H7 (cell line): ENCODE results near the gene SLC35C1. TPM values are rescaled to one million over a fixed set of nuclear protein-coding genes. Genes with fewer than 3 reads are reported as not detected.

ENCODE experiments used
- DNase-seq: peaks from one replicate; pipeline ENCODE4 v3.0.0; 2012
- H3K27me3 ChIP-seq: 2 replicates; pipeline ENCODE4 v1.6.0; 2011; ENCODE audit warnings: mild to moderate bottlenecking, low read length; ENCODE audit not compliant: control insufficient read depth, insufficient read depth
- H3K36me3 ChIP-seq: replicated peaks from 2 replicates; pipeline ENCODE4 v1.5.1; 2011; ENCODE audit warnings: low read length; ENCODE audit not compliant: control insufficient read depth, insufficient read depth
- H3K4me3 ChIP-seq: 2 replicates; pipeline ENCODE4 v1.5.1; 2011; ENCODE audit warnings: low read depth, mild to moderate bottlenecking, control low read depth, low read length, moderate library complexity; ENCODE audit not compliant: insufficient read depth
- total RNA-seq: library from RNA; depleted of rRNA; stranded (reverse); fragments of >200 nt; shearing (Covaris generic); gene quantifications from 2 replicates; pipeline ENCODE4 v1.2.3, GENCODE V29; 2014

SLC35C1 gene
- total RNA-seq, 1 experiment from 2014 or later: 3.9 TPM

DNA sequence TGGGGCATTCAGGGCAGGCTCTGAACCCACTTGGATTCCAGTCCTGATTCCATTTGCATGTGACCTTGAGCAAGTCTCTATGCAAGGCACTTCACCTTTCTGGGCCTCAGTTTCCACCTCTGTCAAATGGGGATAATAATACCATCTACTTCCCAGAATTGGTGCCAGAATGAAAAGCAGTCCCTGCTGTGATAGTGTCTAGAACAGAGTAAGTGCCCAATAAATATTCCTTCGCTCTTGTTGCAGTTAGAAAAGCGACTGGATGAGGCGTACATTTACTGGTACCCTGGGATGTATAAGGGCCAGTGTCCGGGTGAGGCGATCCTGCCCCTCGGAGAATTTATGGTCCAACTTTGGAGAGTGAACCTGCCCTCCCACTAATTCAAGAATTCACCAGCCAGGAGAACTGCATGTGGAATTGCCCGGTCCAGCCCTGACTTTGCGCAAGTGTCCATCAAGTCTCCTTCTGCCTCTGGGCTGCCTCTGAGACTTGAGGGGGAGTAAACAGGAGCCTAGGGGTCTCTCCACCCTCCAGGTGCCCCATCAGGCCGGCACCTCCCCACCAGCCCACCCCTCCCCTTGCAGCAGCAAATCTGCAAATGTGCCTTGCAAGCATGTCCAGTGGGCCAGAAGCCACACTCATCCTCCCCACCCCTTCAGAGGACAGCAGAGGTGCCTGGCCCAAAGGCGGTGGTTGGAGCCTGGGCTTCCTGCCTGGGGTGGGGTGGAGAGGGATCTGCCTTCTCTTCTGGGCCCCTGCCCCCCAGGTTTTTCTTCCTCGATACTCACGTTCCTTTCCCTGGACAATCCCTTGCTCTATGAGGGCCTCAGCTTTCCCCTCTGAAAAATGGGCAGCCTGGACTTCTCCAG is 30.9 kb upstream of the SLC35C1 start:
- Histone ChIP-seq H3K27me3 (peaks cover 6% of the 10 kb centered on the region), H3K36me3 (no peaks in the 10 kb centered on the region), H3K4me3 (no peak overlapping the region)
- DNase-seq: no peak

DNA sequence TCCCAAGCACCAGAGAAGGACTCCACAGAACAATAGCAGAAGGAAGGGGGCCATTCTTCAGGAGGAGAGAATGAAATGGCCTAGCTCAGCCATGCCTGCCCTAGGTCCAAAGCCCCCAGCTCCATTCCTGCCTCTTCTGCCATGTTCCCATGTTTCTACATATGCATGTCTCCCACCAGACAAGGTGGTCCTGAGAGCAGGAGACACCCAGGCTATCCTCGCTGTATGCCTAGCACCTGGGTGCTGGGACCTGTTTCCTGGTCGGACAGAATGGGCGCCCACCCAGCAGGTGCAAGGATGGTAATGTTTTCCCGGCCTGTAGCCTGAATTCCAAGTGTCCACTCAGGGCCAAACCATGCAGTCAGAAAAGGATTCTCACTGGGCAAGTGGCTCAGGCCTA is 30.2 kb upstream of the SLC35C1 start:
- DNase-seq: no peak
- H3K4me3 ChIP-seq: no peak overlapping the region
- H3K36me3 ChIP-seq: no peaks in the 10 kb centered on the region
- H3K27me3 ChIP-seq: peaks cover 6% of the 10 kb centered on the region

DNA sequence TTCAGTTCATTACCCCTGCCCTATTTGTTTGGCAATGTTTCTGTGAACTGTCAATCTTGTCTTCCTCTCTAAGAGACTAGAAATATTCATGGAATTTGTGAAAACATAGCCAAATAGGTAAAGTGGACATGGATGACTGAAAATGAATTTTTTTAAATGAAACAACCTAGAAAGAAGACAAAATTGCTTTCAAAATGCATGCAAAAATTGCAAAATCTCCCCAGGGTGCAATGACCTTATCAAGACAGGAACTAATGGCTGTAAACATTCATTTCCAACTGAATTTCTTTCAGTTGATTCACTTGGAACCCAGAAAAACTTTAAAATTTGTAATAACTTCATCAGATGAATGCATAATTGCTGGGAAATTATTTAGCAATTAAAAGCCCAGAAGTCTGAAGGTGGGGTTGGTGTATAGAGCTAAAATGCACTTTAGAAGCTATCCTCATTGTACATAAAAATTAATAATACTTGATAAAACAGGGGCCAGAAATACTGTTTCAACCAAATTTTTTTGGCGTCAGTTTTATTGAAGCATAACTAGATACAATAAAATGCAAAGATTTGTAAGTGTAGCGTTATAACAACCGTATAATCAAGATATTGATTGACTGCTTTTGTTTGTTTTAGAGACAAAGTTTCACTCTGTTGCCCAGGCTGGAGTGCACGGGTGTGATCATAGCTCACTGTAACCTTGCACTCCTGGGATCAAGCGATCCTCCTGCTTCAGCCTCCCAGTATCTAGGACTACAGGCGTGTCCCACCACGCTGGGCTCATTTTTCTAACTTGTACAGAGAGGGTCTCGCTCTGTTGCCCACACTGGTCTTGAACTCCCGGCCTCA is 27.6 kb upstream of the SLC35C1 start:
- no peak for DNase-seq
- Histone ChIP-seq H3K36me3 (no peaks in the 10 kb centered on the region), H3K4me3 (no peak overlapping the region), H3K27me3 (no peaks in the 10 kb centered on the region)

DNA sequence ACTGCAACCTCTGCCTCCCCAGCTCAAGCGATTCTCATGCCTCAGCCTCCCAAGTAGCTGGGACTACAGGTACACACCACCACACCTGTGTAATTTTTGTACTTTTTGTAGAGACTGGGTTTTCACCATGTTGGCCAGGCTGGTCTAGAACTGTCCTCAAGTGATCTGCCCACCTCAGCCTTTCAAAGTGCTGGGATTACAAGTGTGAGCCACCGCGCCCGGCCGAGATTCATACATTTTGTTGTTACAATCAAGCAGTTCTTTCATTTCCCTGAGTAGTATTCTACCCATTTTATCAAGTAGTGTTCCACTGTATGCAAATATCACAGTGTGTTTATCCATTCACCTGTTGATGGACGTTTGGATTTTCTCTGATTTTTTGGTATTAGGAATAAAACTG is 26.6 kb upstream of the SLC35C1 start:
- no peak overlapping the region for H3K4me3 ChIP-seq
- no peaks in the 10 kb centered on the region for H3K27me3 ChIP-seq
- no peak for DNase-seq
- no peaks in the 10 kb centered on the region for H3K36me3 ChIP-seq

DNA sequence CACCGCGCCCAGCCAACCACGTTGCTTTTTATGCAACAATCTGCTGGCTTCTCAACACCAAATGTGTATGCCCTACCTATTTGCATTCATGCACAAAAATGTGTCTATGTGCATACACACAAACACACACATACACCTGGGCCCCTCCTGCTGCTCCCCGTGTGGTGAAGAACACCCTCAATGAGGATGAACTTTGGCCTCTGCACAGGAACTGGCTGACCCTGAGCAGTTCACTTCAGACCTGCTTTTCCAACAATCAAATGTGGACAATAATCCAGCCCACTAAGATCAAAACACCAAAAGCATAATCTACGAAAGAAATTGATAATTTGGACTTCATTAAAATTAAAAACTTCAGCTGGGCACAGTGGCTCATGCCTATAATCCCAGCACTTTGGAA is 25.3 kb upstream of the SLC35C1 start:
- H3K36me3 ChIP-seq: no peaks in the 10 kb centered on the region

DNA sequence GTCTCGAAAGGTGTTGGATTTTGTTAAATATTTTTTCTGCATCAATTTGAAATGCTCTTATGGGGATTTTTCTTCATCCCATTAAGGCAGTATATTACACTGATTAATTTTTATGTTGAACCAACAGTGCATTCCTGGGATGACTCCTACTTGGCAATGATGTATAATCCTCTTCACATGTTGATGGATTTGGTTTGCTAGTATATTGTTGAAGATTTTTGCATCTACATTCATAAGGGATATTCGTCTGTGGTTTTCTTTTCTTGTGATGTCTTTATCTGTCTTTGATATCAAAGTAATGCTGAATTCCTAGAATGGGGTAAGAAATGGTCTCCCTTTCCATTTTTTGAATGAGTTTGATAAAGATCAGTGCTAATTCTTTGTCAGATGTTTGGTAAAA is 18.7 kb upstream of the SLC35C1 start:
- Histone ChIP-seq H3K36me3 (no peaks in the 10 kb centered on the region), H3K4me3 (no peak overlapping the region), H3K27me3 (no peaks in the 10 kb centered on the region)
- DNase-seq: no peak

More for the DNA sequence above, 25.3 kb upstream of the SLC35C1 start:
- H3K4me3 ChIP-seq: no peak overlapping the region
- DNase-seq: no peak
- H3K27me3 ChIP-seq: no peaks in the 10 kb centered on the region

DNA sequence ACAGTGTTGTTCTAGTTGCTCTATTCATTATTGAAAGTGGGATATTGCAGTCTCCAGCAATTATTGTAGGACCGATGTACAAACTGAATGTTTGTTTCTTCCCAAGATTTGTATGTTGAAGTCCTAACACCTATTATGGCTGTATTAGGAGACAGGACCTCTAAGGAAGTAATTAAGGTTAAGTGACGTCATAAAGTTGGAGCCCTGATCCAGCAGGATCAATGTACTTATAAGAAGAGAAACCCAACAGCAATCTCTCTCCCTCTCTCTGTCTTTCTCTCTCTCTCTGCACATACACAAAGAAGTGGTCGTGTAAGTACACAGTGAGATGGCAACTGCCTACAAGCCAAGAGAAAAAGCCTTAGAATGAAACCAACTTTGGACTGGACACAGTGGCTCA is 16.1 kb upstream of the SLC35C1 start:
- no peaks in the 10 kb centered on the region for H3K36me3 ChIP-seq

DNA sequence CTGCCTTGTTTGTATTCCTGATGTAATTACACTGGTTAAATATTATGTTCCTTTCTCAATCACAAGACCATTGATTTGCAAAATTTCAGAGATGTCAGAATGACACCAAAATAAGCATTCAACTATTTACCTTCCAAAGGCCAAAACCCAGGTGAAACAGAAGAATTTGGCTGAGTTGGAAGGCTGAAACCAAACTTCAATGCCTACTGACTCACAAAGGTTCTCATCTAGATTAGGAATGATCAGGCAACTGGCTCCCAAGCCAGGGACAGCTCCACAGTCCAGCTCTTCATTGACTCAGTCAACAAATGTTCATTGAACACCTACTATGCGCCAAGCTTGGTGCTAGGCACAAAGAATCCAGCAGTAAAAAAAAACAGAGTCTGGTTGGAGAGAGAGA is 13.4 kb upstream of the SLC35C1 start:
- Histone ChIP-seq H3K27me3 (no peaks in the 10 kb centered on the region), H3K36me3 (no peaks in the 10 kb centered on the region), H3K4me3 (no peak overlapping the region)
- no peak for DNase-seq

More for the DNA sequence above, 16.1 kb upstream of the SLC35C1 start:
- Histone ChIP-seq H3K27me3 (no peaks in the 10 kb centered on the region), H3K4me3 (no peak overlapping the region)
- DNase-seq: no peak

DNA sequence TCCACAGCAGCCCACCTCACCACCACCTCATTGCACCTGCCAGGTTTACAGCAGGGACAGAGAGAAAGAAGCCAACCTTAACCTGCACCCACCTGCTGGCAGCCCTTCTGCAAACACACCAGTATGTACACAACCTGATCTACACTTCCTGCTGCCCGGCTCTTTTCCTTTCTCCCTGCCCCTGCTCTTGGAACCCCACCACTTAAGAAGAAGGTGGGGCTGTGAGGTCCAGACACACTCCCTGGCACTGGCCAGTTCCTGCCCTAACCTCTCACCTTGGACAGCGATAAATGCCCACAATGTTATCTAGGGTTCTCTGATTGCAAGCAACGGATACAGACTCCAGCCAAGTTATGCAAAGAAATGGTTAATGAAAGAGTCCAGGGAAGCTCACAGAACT is 10.8 kb upstream of the SLC35C1 start:
- Histone ChIP-seq H3K36me3 (no peaks in the 10 kb centered on the region), H3K4me3 (no peak overlapping the region), H3K27me3 (no peaks in the 10 kb centered on the region)
- no peak for DNase-seq

DNA sequence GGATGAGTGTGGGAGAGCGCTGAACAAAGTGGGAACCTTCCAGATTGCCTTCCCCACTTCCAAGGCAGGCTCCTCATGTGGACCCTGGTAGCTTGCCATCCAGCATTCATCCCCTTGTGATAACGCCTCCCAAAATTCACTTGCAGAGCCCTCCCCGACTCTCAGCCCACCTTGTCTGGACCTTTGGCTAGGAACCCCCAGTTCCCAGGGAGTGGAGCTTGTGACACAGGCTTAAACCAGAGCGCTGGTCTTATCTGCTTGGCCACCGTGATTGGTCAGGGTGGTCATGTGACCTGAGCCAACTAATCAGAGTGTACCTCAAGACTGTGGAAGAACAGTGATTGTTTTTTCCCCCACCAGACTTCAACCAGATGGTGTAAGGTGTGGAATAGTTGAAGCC is 9.6 kb upstream of the SLC35C1 start:
- Histone ChIP-seq H3K36me3 (no peaks in the 10 kb centered on the region), H3K27me3 (no peaks in the 10 kb centered on the region)
- DNase-seq: no peak

DNA sequence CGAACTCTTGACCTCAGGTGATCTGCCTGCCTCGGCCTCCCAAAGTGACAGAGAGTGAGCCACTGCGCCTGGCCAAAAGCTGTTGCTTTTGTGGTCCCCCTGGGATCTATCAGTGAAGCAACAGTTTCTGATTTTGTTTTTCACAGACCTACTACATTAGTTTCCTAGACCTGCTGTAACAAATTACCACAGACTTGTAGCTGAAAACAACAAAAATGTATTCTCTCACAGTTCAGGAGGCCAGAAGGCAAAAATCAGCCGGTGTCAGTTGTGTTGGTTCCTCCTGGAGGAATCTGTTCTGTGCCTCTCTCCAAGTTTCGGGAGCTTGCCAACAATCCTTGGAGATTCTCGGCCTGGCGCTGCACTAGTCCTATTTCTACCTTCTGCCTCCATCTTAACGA is 8.5 kb upstream of the SLC35C1 start:
- Histone ChIP-seq H3K4me3 (no peak overlapping the region), H3K27me3 (no peaks in the 10 kb centered on the region), H3K36me3 (no peaks in the 10 kb centered on the region)
- DNase-seq: no peak

More for the DNA sequence above, 9.6 kb upstream of the SLC35C1 start:
- H3K4me3 ChIP-seq: no peak overlapping the region

DNA sequence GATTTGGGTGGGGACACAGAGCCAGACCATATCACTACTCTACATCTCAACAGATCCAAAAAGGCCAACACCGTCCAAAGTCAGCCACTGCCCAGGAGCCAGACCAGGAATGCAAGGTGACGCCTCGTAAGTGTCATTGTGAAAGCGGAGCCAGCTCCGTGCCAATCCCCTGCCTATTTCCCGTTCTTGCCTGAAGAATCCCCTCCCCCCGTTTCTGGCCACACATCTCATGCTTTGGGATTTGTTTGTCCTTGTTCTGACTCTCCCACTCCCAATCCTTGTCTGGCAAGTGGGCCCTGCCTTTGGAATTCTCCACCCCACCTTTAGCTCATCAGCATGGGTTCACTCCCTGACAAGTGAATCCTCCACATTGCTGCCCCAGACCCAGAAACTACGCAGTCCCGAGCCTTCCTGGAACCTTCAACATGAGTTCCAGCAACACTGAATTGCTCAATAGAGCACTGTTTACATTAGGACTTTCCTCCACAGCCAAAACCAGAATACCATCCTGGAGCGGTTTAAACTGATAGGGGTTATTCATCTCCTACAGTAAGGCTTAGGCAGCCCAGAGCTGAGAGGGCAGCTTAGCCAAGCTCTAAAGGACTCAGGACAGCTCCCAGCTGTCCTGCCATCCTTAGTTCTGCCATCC is 6.0 kb upstream of the SLC35C1 start:
- DNase-seq: no peak
- Histone ChIP-seq H3K4me3 (no peak overlapping the region), H3K27me3 (peaks cover 11% of the 10 kb centered on the region), H3K36me3 (no peaks in the 10 kb centered on the region)

DNA sequence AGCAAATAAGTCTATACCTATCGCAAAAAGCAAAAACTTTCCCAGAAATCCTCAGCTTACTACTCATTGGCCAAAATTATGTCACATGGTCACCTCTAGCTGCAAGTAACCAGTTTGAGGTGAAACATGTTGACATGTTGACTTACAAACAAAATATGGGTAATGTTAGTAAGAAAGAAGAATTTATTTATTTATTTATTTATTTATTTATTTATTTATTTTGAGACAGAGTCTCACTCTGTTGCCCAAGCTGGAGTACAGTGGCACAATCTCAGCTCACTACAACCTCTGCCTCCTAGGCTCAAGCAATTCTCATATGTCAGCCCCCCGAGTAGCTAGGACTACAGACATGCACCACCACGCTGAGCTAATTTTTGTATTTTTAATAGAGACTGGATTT is 5.4 kb upstream of the SLC35C1 start:
- no peak overlapping the region for H3K4me3 ChIP-seq
- DNase-seq: no peak
- H3K36me3 ChIP-seq: no peaks in the 10 kb centered on the region
- H3K27me3 ChIP-seq: peaks cover 16% of the 10 kb centered on the region

DNA sequence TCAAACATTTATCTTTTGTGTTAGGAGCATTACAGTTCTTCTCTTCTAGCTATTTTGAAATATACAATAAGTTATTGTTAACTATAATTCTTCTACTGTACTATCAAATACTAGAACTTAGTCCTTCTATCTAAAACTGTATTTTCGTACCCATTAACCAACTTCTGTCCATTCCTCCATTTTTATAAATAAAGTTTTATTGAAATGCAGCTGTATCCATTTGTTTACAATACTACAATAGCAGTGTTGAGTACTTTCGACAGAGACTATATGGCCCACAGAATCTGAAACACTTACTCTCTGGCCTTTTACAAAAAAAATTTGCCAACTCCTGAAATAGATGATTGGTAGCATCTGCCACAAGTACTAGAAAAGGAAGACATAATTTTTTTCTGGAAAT is 4.7 kb upstream of the SLC35C1 start:
- peaks cover 17% of the 10 kb centered on the region for H3K27me3 ChIP-seq
- H3K36me3 ChIP-seq: no peaks in the 10 kb centered on the region
- DNase-seq: no peak
- no peak overlapping the region for H3K4me3 ChIP-seq
